Hematopoietic multipotent progenitor cell treated with erythropoietin and hydrocortisone succinate and interleukin-3 and kit ligand, for 8 days (in vitro differentiated cells): ENCODE data around the gene PDGFC.

ENCODE experiments used
- DNase-seq: peaks from one replicate; pipeline ENCODE4 v3.0.0-alpha.2; 2015

The PDGFC gene

GRCh38 chr4:156778606-156779005 lies 193.0 kb downstream of the PDGFC start:
- no peak for DNase-seq

GRCh38 chr4:156778093-156778492 lies 193.5 kb downstream of the PDGFC start:
- DNase-seq: no peak

DNA sequence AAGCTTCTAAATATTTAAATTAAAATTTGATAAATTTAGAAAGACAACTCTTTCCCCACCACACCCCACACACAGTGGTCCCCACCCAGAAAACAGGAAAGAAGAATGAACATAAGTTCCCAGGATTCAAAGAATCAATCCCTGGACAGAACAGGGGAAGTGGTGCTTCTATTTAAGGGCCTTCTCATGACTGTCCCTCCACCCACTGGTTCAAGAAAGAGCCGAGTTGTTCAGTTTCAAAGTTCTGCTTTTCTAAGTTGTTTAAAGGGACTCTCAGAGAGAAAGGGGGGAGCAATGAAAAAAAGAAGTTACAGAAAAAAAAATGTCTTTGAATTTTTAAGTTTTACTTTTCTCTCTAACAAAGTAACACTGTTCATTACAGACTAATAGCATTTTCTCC lies 195.8 kb downstream of the PDGFC start:
- DNase-seq: no peak

- no peak for DNase-seq
Observed at GRCh38 chr4:156774422-156774821, 197.2 kb downstream of the PDGFC start.

- no peak for DNase-seq
Observed at GRCh38 chr4:156773648-156774357, 197.8 kb downstream of the PDGFC start.

DNA sequence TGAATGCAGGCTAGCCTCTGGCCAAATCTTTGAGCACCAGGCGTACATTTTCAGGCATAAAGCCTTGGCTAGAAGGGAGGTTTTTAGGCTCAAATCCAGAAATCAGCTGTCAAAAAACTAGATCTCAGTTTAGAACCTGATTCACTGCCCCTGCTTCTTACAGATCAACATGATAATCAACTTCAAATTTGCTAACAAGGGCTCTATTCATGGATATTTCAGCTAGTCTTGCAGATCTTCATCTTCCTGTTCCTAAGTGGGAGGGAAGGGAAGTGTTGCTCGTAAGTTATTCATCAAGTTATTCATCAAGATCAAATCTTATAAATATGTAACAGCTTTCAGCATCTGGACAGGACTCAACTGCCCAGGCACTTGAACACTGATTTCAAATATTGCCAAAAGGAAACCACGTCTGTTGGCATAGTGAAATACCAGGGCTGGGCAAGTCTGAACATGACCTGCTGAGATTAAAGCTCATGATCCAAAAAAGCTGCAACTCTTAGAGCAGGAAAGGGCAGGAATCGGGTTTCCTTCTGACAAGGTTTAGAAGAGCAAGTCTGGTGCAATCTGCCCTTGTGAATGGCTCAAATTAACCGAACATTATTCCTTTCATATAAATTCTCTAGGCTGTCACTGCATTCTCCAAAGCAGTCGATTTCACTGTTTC lies 200.3 kb downstream of the PDGFC start:
- DNase-seq: no peak

DNA sequence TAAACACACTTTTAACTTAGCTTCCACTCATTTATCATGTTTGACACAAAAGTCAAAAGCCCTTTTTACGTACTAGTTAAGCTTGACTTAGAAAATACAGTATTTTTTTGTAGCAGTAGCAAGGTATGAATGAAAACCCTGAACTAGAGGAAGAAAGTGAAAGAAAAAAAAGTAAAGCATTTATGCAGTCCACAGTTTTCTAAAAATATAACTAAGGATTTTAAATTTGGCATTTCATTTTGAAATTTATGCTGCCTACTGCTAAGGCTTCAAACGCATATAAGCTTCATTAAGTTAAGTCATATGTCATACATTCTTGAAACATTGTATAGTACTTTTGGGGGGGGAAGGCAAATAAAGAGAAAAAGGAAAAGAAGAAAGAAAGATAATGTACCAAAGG lies 201.5 kb downstream of the PDGFC start:
- DNase-seq: no peak

DNA sequence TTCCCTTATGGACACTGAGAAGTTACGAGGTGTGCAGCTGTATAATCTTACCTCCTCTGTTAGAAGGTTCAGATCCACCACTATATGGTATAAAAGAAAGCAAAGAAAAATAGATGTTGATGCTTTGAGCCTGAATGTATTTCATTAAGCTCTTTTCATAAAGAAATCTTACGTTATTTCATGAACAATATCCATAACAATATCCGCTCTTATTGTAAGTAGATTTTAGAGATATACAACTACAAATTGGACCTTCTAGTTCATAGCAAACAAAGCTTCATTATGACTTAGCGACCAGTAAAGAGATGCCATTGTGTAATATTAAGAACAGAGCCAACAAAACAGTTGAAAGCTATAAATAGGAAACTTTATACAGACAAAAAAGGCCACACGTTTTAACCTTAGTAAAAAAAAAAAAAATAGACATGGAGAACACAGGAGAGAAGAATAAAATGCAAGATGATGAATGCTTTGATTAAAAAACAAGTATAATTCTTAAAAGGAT lies 203.6 kb downstream of the PDGFC start:
- no peak for DNase-seq

DNA sequence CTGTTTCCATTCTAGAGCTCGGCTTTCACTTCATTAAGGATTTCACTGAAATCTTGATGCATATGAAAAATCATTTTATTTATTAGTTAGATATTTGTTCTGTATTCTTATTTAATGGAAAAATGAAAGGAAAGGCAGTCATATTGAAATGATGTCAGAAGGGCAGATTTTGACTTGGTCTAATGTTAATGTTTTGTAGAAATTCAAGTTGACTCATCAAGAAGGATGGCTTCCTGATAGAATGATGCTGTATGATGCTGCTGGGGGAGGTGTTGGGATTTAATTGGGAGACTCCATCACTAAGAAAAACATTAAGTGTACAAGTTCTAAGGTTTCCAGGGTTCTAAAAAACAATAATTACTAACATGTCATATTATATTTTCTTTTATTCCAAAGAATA lies 204.8 kb downstream of the PDGFC start:
- no peak for DNase-seq

DNA sequence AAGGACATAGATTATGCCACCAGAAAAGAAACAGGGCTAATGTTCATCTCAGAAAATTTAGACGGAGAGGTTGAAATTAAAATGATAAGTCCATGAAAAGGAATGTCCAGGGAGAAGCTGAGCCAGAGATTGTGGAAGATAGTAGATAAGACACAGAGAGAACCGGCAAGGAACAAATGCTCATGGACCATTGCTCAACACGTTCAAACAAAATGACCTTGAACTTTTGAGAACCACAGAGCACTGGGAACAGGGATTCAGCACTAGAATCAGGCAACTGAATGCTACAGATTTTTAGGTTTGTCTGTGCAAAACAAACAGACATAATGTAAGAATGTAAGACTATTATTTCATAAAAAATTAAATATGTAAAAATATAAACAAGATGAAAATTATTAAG lies 206.3 kb downstream of the PDGFC start:
- DNase-seq: no peak

- DNase-seq: no peak
Observed at GRCh38 chr4:156764846-156765245, 206.8 kb downstream of the PDGFC start.

DNA sequence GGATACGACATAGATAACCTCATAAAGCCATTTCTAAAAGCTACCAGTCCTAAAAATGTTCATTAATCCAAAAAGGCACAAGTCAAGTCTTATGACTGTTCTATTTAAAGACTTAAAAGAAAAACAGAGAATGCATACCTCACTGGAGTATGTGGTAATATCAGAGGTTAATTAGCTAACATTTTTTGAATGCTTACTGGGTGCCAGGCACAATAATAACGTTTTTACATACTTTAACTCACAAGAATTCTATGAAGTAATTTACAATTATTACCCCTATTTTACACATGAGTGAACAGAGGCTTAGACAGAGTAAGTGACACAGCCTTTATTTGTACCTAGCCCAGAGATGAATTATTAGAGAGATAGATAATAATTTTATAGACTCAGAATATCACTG lies 207.5 kb downstream of the PDGFC start:
- no peak for DNase-seq

DNA sequence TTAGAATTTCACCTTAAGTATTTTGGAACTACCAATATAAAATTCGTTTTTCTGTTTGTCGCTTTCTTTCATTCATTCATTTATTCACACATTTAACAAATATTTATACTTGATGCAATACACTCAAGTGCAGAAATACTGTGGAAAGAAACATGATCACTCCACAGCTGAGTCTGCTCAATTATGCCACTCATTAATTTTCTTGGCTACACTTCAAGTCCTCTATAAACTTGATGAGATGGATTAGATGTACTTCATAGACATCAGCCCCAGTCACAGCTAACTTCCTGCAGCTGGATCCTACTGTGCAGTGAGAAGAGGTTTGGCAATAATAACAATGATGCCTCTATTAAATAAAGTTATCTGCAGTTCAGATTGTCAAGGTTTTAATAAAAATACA lies 208.1 kb downstream of the PDGFC start:
- no peak for DNase-seq

- no peak for DNase-seq
Observed at GRCh38 chr4:156762851-156763250, 208.7 kb downstream of the PDGFC start.

DNA sequence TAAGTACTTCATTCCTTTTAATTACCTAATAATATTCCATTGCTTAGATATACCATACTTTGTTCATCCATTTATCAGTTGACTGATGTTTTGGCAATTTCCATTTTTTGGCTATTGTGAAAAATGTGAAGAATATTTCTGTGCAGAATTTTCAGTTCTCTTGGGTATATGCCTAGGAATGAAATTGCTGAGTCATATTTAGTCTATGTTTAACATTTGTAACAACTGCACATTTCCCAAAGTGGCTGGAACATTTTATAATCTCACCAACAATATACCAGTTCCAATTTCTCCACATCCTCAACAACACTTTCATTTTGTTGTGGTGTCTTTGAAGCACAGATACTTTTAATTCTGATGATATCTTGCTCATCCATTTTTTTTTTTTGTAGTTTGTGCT lies 215.5 kb downstream of the PDGFC start:
- DNase-seq: no peak

GRCh38 chr4:156754832-156755570 lies 216.6 kb downstream of the PDGFC start:
- no peak for DNase-seq

GRCh38 chr4:156751486-156751885 lies 220.1 kb downstream of the PDGFC start:
- DNase-seq: no peak

- DNase-seq: no peak
Observed at GRCh38 chr4:156749426-156750403, 221.9 kb downstream of the PDGFC start.

DNA sequence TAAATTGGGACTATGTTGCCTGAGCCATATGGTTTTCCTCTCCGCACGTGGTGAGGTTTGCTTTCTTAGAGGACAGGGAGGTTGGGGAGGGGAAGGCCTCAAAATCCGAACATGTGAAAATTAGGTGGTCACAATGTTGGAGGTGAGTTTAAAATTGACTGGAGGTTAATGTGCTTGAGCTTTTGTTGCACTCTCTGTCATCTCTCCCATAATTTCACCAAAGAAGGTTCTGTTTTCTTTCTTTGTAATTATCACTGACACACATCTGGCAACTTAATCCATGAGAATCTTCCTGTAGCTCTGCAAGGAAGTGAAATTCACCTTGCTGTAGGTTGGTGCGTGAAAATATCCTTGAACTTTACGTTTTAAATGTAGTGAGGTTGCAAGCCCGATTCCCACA lies 225.5 kb downstream of the PDGFC start:
- DNase-seq: no peak

DNA sequence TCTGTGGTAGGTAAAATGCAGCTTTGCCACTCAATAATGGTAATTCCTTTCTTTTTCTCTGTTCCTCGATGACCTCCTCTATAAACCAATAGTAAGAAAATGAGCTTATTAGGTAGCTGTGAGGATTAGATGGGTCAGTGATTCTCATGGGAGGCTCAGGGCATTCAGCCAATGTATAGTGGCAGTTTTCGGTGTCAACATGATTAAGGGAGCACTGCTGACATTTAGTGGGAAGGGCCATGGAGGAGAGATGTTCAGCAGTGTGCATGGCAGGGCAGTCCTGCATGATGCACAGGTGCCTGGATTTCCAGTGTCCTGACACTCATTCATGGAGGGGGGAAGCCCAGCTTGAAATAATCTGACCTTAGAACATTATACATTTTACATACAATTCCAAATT lies 232.8 kb downstream of the PDGFC start:
- DNase-seq: no peak

DNA sequence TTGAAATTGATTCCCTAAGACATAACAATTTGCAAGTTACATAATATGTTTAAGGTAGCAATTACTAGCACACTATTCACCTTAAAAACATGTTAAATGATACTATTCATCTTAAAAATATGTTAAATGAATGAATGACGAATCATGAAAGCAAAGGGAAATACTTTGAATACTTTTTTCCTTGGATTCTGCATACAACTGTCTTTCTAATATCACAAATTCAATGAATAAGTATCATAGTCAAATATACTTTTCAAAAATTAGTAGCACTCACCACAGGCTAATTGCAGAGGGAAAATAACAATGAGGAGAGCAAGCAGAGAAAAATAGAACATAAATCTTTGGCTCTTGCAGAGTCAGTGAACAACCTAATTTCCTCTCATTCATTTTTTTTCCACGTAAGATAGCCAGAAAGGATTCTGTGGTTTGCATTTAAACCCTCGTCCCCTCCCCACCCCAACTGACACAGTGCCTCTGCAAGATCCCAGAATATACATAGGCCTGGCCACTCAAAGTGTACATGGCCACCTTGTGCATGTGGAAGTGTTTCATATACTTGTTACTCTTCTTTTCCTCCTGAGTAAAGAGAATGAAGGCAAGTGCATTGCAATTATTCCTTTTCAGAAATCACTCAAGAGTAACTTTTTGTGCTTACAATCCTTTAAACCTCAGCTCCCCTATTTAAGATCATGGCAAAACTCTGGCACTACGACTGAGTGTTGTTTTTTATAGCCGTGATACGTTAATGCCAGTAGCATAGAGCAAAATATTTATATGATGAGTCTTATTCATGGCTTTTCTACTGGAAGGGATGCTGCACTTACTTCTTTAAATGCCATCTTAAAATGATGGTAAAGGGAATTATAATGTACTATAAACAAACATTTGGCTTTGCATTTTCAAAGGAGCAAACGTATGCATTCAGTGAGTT lies 236.4 kb downstream of the PDGFC start:
- no peak for DNase-seq

DNA sequence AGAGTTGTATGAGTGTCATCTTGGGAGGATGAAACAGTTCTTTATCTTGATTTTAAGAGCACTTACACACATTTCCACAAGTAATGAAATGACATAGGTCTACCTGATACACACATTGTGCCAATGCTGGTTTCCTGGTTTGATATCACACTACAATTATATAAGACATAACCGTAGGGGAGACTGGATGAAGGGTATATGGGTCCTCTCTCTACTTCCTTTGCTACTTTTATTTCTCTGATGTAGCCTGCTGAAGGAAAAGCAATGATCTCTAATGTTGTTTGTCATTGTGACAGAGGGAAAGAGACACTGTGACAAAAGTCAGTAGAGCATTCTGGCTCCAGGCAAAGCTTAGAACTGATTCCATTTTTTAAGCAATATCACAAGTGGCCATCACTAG lies 238.0 kb downstream of the PDGFC start:
- DNase-seq: no peak
